C4-2B (cell line): ENCODE results near the gene BSND.

ENCODE experiments used
- ZFX ChIP-seq: fragments of 450-650 bp; IDR thresholded peaks from 2 replicates; pipeline ENCODE4 v1.6.1; 2017
- TF ChIP-seq, protein P1 (sequence below): fragments of 450-650 bp; conservative IDR thresholded peaks from 2 replicates; pipeline ENCODE4 v1.5.1; 2017; ENCODE audit warnings: mild to moderate bottlenecking

DNA sequence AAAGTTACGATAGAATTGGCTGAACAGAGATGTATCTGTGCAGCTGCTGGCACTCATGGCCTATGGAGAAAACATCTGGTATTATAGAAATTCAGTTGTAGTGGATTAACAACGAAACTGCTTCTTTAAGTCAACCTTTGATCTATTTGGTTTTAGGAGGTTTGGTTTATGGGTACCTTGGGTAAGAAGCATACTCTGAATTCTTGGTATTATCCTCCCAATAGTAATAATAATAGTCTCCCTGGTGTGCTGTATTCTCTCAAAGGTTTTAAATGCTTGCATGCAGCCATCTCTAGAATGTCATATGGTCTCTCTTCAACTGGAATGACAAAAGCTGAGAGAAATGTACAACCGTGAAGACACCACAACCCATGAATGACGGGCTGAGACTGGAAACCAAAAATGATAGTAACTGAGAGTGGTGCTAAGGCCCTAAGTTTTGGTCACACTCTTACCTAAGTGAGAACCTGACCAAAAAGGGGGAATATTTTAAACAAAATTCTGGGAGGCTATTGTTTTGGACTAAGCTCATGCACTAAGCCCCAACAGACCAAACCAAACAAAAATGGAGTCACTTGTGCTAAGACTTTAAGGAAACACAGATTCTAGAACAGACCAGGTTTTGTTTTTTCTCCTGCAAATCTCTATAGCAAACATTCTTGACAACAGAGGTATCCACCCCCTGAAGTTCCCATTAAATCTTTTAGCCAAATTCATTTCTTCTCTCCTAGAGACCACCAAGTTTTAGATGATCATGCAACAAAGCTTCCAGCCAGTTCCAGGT lies 35.9 kb upstream of the BSND start:
- TF ChIP-seq, protein P1, sequence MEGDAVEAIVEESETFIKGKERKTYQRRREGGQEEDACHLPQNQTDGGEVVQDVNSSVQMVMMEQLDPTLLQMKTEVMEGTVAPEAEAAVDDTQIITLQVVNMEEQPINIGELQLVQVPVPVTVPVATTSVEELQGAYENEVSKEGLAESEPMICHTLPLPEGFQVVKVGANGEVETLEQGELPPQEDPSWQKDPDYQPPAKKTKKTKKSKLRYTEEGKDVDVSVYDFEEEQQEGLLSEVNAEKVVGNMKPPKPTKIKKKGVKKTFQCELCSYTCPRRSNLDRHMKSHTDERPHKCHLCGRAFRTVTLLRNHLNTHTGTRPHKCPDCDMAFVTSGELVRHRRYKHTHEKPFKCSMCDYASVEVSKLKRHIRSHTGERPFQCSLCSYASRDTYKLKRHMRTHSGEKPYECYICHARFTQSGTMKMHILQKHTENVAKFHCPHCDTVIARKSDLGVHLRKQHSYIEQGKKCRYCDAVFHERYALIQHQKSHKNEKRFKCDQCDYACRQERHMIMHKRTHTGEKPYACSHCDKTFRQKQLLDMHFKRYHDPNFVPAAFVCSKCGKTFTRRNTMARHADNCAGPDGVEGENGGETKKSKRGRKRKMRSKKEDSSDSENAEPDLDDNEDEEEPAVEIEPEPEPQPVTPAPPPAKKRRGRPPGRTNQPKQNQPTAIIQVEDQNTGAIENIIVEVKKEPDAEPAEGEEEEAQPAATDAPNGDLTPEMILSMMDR: no peak
- TF ChIP-seq ZFX: no peak
